Stimulated activated CD4-positive, alpha-beta T cell treated with anti-CD3 and anti-CD28 coated beads, Interleukin-1b, Interleukin-23, amount 100 ng/mL, for 4 hours (primary cell): ENCODE measurements around the gene ZNF800.

Experiments
- DNase-seq, 2 donors: peaks; one replicate each; pipeline ENCODE4 v3.0.0-alpha.2; 2020; ENCODE audit warnings: low read depth in 2 of 2

ZNF800 gene

DNA sequence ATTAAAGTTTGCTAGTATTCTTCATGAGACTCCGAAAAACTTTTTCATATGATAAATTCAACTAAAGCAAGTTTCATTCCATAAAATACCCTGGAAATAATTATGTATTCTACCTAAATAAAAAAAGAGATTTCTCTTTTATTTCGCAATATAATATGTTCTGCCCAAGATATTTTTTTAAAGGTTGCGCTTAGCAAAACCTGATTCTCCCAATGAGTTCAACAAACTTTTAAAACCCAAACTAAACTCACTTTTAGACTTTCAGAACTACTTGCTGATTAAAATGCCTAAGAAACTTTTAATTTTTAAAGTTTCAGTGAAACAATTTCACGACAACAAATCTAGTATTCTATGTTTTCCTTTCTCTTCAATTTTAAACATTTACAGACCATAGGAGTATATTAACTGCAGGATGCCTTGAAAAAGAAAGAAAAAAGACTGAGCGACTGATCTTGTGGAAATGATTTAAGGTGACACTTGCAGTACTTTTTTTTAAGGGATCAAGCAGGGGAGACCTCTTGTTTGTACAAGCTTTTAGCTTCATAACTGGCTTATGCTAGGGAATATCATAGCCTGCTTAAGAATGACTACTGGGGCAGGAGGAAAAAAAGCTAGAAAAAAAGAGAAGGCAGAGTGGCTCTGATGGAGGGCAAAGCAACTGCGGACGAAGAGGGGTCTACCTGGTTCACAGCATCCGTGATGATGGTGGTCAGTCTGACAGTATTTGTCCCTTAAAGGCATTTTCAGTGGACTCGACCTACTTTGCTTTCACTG, 1.5 kb downstream of the ZNF800 start:
- no peak for DNase-seq

DNA sequence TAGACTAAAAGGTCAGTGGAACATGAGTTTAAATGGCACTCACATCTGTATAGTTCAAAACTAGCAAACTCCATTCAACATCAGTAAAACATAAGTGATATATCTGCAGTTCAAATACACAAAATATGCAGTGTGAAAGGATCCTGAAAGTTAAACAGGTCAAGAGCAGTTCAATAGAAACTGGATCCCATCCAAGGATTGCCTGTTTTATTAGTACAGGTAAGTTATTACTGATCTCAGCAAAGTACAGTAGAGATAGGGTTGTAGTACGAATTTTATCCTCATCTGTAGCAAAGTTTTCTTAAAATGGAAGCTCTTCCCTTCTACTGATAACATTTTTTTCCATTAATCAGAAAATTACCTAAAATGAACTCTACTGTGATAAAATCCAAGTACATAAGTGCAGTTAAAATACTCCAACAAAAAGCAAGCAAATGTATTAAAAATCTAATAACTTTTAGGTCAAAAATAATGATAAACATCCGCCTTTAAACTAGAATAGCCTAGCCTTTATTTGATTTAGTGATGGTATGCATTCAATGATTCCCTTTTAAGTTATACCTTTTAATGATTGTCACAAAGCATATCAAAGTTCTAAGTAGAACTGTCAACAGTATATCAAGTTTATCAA, 2.2 kb downstream of the ZNF800 start:
- DNase-seq = no peak

DNA sequence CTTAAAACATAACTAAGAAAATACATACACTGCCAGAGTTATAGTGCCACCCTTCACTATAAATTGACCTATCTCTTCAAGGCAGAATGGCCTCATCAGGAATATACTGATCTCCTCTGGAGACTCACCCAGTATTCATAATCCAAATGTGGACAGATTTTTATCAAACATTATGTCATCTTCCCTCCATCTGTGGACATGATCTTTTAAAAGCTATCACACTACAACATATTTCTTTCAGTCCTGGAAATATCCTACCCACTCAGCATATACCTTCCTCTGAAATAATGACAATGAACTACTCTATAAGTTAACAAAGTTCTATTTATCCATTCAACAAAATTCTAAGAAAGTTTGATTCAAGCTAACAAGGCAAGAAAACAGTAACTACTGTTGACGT, 3.2 kb downstream of the ZNF800 start:
- no peak for DNase-seq

DNA sequence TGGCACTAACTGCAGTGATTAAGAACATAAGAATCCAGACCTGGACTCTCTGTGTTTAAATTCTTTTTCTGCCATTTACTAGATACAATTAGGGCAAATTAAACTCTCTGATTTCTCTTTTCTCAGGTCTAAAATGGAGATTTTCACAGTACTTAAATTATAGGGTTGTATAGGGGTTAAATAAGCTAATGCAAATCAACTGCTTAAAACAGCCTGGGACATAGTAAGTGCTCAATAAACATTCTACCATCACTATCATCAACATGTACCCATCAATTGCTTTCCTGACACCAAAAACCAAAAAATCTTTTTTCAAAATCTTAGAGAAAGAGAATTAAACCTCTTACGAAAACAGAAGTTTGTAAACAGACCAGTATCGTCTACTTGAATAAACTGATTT, 4.5 kb downstream of the ZNF800 start:
- DNase-seq = no peak

DNA sequence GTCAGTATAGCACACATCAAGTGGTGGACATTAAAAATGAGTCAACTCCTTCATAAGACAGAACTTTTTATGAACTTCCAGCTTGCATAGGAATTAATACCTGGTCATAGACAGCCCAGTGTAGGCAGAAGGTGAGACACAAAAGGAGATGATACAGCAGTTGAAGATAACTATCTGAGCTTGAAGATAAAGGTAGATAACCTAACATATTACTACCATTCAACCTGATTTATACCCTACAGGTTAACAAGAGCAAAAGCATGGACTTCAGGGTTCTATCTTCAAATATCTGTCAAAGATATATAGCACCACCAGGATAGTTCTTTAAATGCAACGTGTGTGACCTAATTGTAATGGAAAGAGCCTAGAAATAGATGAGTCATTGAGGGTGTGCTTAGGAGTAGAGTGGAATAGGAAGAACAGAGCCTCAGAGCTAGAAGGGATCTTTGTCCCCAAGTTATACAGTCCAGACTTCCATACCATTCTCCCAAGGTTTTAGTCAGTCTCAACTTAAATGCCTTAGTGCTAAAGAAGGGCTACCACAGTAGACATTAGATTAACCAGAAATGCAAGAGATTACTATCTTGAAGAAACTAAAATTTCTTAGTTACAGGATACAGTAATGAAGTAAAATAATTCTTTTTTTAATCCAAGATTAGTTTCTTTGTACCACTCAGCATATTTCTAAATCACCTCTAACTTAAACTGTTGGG, 9.2 kb downstream of the ZNF800 start:
- DNase-seq = no peak

DNA sequence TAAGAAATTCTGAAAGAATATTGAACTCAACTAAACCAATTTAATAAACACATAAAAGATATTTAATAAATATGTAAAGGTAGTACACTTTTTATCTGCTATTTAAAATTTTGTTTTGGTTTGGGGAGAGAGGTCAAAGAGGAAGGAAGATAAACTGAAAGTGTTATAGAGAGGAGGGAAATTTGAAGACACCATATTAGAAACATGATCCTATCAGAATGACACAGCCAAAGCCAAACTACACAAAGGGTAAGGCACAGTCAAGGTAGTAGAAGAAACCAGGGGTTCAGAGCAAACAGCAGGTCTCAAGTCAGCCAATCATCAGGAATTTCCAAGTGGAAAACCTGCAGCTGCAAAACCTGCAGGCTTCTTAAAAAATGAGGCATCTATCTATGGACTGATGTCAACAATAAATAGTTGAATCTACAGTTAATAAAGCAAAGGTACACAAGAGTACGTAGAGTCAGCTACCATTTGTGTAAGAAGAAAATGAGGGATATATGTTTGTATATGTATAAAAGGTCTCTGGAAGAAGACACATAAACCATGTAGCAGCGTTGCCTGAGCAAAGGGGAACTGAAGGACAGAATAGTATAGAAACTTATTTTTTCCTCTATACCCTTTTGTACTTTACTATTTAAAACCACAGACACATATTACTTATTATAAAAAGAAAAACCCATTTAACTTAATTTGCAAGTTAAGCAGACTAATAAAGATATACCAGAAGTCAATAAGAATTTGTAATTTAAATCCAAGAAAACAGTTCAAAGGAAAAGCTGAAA, 10.0 kb downstream of the ZNF800 start:
- DNase-seq = no peak

DNA sequence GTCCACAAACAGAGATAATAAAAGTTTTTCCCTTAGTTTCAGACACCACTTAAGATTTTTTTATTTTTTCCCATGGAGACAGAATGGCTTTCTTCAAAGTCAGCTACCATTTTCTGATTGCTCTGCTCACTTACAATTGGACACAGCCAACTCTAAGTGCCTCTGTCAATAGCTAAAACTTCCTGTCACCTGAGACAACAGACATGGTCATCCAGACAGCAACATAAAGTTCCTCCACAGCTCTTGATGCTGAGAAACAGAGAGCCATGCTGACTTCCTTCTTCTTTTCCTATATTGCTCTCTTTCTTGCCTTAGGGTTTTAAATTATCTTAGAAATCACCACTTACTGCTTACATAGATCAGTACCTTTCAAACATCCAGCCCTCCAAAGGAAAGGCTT, 12.0 kb downstream of the ZNF800 start:
- no peak for DNase-seq

DNA sequence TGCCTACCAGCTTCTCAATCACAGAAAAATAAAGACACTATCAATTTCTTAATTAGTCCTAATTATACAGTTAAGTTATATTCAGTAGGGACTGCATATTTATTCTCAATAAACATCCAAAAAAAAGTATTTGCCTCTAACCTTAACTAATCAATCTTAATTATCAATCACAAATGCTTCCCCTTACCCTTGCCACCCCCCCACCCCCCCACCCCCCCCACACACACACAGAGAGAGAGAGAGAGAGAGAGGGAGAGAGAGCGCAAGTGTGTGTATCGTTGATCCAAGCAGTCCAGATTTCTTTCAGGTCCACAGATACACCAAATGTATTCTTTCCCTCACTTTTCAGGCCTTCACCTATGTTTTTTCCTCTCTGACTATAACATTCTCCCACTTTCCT, 12.9 kb downstream of the ZNF800 start:
- DNase-seq = no peak

DNA sequence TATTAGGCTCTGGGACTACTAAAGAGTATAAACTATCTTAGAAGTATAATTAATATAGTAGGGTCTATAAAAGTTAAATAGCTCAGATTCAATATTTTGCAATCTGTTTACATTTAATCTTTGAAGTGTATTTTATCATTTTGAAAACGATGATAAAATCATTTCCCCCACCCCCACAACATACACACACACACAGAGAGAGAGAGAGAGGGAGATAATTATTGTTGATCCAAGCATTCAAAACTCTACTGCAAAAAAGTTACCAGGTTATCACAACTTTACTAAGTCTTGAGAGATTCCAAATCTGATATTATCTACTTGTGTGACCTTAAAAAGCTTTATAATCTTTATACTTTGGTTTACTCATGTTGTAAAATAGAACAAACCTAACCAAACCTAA, 14.0 kb downstream of the ZNF800 start:
- DNase-seq = no peak

DNA sequence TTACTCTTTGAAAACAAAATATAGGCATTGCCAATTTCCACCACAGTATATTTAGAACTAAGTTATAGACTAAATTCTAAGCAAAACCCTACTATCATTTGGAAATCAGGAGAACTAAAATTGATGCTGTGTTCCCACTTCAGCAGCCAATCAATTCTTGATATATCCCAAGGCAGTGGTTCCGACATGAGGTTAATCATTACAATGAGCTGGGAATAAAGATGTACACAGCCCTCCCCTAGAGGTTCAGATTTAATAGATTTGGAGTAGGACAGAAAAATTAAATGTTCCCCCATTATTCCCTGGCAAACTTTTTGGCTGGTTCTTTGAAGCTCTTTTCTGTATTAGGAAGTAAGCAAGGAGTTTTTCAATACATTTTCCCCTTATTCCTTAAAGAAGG, 15.1 kb downstream of the ZNF800 start:
- no peak for DNase-seq

DNA sequence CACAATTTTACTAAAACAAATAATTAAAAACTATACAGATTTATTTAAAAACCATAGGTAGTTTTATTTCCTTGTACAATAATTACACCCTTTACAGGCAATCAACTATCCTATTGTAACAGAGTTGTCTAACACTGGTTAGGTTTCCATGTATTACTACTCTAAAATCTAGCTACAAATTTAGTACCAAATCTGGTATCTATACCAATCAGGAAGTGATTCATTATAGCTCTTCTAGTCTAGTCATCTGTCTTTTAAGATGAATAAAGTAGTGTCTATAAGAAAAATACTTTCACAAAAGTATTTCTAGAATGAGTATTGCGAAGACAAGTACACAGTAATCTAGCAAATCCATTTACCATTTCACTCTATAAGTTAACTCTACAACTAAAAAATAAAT, 16.9 kb downstream of the ZNF800 start:
- DNase-seq = no peak

DNA sequence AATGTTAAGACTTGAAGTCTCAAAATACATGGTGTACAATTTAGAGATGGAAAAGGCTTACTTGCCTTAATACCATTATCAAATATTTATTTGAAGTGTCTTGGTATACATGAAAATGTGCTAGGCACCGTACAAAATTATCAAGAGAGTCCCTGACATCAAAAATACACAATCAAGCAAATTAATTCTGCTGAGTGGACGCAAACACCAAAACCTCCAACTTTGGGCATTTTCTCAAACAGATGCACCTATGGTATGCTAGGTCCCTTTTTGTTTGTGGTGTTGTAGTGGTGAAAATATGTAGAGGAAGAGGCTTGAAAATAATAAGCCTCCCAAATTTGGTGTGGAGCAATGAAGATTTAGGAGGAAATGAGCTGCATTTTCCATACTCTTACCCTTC, 24.8 kb downstream of the ZNF800 start:
- DNase-seq = no peak

DNA sequence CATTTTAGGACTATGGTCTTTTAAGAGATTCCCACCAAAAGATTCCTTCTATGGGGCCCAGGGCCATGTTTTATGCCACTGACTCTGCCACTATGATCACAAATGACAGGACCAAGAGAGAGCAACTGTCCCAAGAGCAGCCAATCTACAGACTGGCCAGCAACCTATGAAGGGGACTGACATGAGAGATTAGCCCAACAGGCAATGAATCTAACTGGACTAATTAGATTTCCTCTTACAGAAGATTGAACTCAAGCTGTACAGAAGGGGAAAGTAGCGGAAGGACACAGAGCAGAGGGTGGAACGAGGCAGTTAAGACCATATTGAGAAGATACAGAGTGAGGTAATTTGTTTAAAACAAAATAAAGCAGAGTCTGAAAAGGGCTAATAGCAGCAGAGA, 25.8 kb downstream of the ZNF800 start:
- no peak for DNase-seq

DNA sequence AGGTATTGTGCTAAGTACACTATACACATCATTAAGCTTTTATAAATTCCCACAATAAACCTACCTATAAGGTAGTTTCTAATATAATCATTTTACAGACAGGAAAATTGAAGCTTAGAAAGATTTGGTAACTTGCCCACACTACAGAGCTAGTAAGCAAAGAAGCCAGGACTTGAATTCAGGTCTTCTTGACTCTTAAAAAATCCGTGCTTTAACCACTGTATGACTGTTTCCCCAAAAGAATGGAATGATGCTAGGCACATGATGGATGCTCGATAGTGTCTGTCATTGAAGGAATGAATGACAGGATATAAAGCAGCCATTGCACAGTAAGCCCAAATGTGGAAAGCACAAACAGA, 26.6 kb downstream of the ZNF800 start:
- no peak for DNase-seq

DNA sequence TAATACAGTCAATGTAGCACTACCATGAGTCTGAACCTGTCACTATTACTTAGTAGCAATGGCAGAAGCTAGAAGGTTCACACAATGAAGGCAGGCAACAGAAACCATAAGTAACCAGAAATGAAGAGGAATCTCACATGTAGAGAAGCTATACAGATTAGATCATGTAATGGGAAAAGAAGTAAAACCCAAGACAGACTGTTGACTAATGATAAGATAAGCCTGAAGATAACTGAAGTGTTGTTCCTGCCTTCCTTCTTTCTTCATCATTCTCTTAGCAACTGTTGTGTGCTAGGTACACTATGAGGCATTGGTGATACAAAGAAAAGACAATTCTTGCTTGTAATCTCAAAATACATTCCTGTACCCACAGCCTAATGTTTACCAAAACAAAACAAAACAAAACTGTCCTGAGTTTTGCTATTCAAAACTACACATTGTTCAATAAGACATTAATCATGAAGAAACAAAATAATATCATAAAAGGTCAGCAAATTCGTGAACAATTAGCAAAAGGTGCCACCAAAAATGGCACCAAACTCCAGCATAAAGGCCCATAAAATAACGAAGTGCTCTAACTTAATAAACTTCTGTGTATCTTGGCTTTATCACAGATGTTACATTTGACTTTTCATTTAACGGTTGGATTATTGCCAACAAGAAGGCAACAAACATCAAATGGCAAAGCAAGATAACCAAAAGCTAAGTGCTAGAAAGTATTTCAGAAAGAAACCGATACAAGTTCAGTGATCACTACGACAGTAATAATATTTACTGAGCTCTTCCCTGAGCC, 27.1 kb downstream of the ZNF800 start:
- no peak for DNase-seq

DNA sequence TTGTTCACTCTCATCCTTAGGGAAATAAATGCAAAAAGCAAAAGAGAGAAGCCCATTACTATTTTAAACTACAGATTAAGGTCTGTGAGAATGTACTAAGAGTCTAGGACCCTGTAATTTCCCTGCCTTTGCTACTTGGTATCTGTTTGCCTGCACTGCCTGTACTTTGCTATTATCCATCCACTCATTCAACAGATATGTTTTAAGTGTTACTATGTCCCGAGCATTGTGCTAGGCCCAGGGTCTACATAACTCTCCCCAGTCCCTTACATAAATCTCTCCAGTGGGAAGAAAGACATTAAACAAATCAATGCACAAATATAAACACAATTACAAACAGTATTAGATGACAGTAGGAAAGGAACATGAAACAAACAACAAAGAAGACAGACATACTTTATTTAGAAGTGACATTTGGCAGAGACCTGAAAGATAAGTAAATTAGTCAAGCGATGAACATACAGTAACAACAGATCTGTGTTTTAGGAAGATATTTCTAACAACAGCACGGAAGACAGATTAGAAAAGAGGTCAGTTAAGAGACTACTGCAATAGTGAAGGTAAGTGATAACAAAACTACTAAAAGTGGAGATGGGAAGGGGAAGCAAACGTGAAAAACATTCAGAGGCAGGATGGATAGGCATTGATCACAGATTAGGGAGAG, 30.0 kb downstream of the ZNF800 start:
- DNase-seq = no peak

DNA sequence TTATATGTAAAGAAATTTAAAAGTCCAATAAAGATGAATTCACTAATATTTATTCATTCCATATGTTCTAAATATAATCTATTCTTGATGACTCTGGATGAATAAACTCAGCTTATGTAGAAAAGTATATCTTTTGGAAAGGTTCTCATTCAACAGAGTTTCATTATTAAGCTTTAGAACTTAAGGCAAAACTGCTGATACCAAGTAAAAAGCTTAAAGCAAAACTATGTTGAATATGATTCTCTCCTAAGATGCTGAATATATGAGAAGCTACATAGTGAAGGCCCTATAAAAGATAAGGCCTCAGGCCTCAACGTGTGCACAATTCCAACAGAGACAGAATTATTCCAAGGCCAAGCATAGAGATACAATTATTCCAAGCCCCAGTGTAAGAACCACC, 30.8 kb downstream of the ZNF800 start:
- no peak for DNase-seq

DNA sequence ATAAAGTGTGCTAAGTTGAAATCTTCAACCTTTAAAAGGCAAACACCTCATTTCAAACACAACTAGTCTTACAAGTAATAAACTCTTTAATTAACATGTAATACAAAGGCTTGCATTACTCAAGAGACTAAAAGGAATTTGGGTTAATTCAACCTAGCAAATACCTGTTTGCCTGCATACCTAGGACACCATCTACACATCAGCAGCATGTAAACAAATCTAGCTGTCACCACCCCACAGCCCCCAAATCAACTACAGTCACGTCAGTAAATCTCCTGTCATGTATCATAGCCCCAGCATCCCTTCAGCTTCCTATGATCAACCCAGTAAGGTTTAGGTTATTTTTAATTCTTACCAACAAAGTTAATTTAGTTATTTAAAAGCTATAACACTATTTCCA, 33.5 kb downstream of the ZNF800 start:
- DNase-seq = no peak

DNA sequence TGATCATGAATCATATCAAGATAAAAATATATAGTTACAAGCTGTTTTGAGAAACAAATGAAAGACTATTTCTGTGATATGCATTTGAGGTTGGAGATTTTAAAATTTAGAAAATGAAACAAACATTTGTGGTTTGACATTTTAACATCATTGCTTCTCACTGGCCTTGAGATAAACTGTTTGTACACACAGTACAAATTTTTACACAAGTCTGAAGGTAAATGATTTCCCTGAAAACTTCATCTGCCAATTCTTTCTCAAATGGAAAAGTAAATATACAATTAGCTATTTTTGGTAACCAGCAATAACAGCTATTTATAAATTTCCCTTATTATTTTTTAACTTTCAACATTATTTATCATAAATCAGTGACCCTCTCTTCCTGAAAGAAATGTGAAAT, 38.6 kb downstream of the ZNF800 start:
- DNase-seq = no peak

DNA sequence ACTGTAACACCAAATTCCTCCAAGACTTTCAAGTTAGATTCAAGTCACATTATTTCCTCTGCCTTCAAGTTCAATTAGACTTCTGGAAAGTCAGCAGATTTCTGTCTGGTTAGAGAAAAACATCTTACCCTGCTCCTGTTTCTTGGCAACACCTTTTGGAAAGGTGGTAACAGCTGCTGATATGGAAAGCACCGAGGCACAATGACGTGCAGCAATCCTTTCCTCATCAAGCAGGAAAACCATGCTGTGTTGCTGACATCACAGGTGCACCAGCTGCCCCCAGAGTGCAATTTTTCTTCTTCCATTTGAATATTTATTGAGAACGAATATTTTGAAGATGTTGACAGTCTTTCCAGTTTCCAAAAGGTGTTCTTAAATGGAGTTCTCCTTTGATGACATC, 41.9 kb downstream of the ZNF800 start:
- DNase-seq = no peak

DNA sequence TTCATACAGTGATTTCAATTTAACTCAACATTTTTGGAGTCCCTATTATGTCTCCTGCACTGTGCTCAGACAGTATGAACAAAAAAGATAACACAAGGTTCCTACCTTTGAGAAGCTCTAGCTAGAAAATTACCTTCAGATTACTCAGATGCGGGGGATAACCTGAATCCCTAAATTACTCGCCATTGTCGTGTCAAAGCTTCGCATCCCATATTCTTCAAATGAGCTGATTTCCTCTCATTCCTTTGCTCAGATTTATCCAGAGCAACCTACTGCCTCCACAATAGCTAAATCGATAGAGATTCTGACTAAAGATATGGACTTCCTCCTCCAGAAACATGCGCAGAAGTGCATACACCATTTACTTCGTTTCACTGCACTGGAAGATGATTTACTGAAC, 42.6 kb downstream of the ZNF800 start:
- no peak for DNase-seq
